Measurements from ENCODE around the gene FAM170A. TPM values are rescaled to one million over a fixed set of nuclear protein-coding genes. Genes with fewer than 3 reads are reported as not detected.

Gene FAM170A
- total RNA-seq, 1 experiment from 2014 or later, result 0.39 TPM

DNA sequence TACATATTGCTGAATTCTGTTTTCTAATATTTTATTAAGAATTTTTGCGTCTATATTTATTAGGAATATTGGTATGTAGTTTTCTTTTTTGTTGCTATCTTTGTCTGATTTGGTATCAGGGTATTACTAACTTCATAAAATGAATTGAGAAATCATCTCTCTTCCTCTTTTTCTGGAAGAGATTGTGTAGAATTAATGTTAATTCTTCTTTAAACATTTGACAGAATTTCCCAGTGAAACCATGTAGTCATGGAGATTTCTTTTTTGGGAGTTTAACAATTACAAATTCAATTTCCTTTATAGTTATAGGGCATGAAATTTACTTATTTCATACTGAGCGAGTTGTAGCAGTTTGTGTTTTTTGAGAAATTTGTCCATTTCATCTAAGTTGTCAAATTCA is 3.3 kb upstream of the FAM170A start:
- H2AFZ ChIP-seq (ENCODE audit: low read depth, low read length, poor library complexity, severe bottlenecking), result no peak overlapping the region
- no peak for TF ChIP-seq EGR1 (IDR thresholded peaks at IDR 0.05; ENCODE audit: low read depth)
- DNase-seq (ENCODE audit: low read depth, low spot score) (no peak), ATAC-seq (no peak)
- H3K79me2 ChIP-seq (ENCODE audit: insufficient read depth, low read length), result no peaks in the 10 kb centered on the region
- no peaks in the 10 kb centered on the region for H3K9me2 ChIP-seq (ENCODE audit: insufficient read depth)
- intact Hi-C loops (cut with micrococcal nuclease), result no loop called here
- RAD21 ChIA-PET (ENCODE audit: low non-redundant PET in 1 of 2, low total read pairs in 2 of 2, uncharacterized antibody in 2 of 2, unreplicated experiment in 2 of 2), result no interaction called here
- H3K4me3 ChIP-seq (replicated peaks in 1 of 2; ENCODE audit: low read depth in 1 of 2, low read length in 2 of 2), result no peak overlapping the region
- H3K4me1 ChIP-seq (ENCODE audit: control insufficient read depth in 1 of 2, insufficient read depth in 2 of 2, low read length in 2 of 2), result no peaks in the 10 kb centered on the region
- no peaks in the 10 kb centered on the region for H4K20me1 ChIP-seq (ENCODE audit: insufficient read depth)
- no peaks in the 10 kb centered on the region for H3K27me3 ChIP-seq (ENCODE audit: insufficient read depth, low read length)
- no peak overlapping the region for H3K9ac ChIP-seq (ENCODE audit: low read length)
- H3K4me2 ChIP-seq (ENCODE audit: low read length), result no peak overlapping the region
- no peak overlapping the region for H3K27ac ChIP-seq (ENCODE audit: low read depth, low read length)
- no TSS peak for BruUV-seq (replicated peaks)
- POLR2A ChIA-PET, result no interaction called here
- no peaks in the 10 kb centered on the region for H3K9me3 ChIP-seq (ENCODE audit: control insufficient read depth in 1 of 2, insufficient read depth in 1 of 2, low read depth in 1 of 2, low read length in 2 of 2)
- CTCF ChIA-PET, result no interaction called here
- H3K36me3 ChIP-seq (ENCODE audit: control insufficient read depth in 1 of 2, insufficient read depth in 2 of 2, low read length in 2 of 2), result no peaks in the 10 kb centered on the region

DNA sequence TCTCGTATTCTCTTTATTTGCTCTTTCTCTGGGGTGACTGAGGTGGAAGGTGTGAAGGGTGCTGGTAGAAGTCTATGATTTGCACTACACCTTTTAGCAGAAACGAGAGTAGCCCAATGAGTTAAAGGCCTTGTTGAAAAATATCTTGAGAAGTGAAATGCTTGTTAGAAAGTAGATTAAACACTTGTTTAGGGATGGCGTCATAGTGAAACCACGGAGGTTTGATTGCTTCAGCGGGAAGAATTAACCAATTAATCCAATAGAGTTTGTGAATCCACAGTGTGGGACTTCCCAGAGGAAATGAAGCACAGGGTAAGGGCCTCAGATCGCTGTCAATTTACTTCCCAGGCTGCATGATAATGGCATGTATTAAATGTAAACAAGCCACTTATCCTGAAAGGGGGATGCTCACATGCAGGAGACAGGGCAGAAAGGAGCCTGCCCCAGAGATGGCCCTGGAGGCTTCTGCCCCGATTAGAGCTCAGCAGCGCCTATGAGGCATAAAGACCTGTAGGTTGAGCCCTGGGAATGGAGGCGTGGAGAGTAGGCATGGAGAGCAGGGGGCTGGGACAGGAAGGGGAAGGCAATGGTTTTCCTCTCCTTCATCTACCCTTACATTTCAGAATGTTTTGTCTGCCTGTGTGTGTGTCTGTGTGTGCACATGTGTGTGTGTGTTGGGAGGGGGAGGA is 1.5 kb downstream of the FAM170A start:
- Histone ChIP-seq H2AFZ (ENCODE audit: low read depth, low read length, poor library complexity, severe bottlenecking) (no peak overlapping the region), H4K20me1 (ENCODE audit: insufficient read depth) (no peaks in the 10 kb centered on the region), H3K9me2 (ENCODE audit: insufficient read depth) (no peaks in the 10 kb centered on the region), H3K4me1 (ENCODE audit: control insufficient read depth in 1 of 2, insufficient read depth in 2 of 2, low read length in 2 of 2) (no peaks in the 10 kb centered on the region), H3K27ac (ENCODE audit: low read depth, low read length) (no peak overlapping the region), H3K36me3 (ENCODE audit: control insufficient read depth in 1 of 2, insufficient read depth in 2 of 2, low read length in 2 of 2) (no peaks in the 10 kb centered on the region), H3K4me2 (ENCODE audit: low read length) (no peak overlapping the region), H3K9ac (ENCODE audit: low read length) (no peak overlapping the region), H3K27me3 (ENCODE audit: insufficient read depth, low read length) (no peaks in the 10 kb centered on the region), H3K9me3 (ENCODE audit: control insufficient read depth in 1 of 2, insufficient read depth in 1 of 2, low read depth in 1 of 2, low read length in 2 of 2) (no peaks in the 10 kb centered on the region), H3K79me2 (ENCODE audit: insufficient read depth, low read length) (no peaks in the 10 kb centered on the region), H3K4me3 (replicated peaks in 1 of 2; ENCODE audit: low read depth in 1 of 2, low read length in 2 of 2) (no peak overlapping the region)
- CTCF ChIA-PET, result no interaction called here
- TF ChIP-seq YY1 (IDR thresholded peaks at IDR 0.05; ENCODE audit: extremely low read depth, insufficient replicate concordance, low read depth, low read length) (no peak), SIN3A (IDR thresholded peaks at IDR 0.05; ENCODE audit: low read depth) (no peak), EZH2phosphoT487 (IDR thresholded peaks at IDR 0.05; ENCODE audit: borderline replicate concordance) (no peak), JUND (IDR thresholded peaks at IDR 0.05) (no peak), SRF (IDR thresholded peaks at IDR 0.05; ENCODE audit: low read depth) (no peak), ELF1 (IDR thresholded peaks at IDR 0.05; ENCODE audit: borderline replicate concordance, low read depth) (no peak), EGR1 (IDR thresholded peaks at IDR 0.05; ENCODE audit: low read depth) (no peak), CEBPB (IDR thresholded peaks at IDR 0.05; ENCODE audit: low read depth) (no peak), POLR2A (IDR thresholded peaks at IDR 0.05; ENCODE audit: borderline replicate concordance, extremely low read depth, insufficient read depth, insufficient read length) (no peak), POLR2AphosphoS5 (IDR thresholded peaks at IDR 0.05; ENCODE audit: low read depth, low read length) (no peak), EZH2 (IDR thresholded peaks at IDR 0.05) (no peak), CBX3 (IDR thresholded peaks at IDR 0.05; ENCODE audit: low read depth) (no peak), RAD21 (IDR thresholded peaks at IDR 0.05; ENCODE audit: low read depth) (no peak), TCF7L2 (IDR thresholded peaks at IDR 0.05; ENCODE audit: borderline replicate concordance, extremely low read depth, insufficient read depth, insufficient read length) (no peak), FOSL1 (IDR thresholded peaks at IDR 0.05; ENCODE audit: low read depth) (no peak)
- TF ChIP-seq, protein P1, sequence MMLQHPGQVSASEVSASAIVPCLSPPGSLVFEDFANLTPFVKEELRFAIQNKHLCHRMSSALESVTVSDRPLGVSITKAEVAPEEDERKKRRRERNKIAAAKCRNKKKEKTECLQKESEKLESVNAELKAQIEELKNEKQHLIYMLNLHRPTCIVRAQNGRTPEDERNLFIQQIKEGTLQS (IDR thresholded peaks at IDR 0.05), result no peak
- TF ChIP-seq, protein P2, sequence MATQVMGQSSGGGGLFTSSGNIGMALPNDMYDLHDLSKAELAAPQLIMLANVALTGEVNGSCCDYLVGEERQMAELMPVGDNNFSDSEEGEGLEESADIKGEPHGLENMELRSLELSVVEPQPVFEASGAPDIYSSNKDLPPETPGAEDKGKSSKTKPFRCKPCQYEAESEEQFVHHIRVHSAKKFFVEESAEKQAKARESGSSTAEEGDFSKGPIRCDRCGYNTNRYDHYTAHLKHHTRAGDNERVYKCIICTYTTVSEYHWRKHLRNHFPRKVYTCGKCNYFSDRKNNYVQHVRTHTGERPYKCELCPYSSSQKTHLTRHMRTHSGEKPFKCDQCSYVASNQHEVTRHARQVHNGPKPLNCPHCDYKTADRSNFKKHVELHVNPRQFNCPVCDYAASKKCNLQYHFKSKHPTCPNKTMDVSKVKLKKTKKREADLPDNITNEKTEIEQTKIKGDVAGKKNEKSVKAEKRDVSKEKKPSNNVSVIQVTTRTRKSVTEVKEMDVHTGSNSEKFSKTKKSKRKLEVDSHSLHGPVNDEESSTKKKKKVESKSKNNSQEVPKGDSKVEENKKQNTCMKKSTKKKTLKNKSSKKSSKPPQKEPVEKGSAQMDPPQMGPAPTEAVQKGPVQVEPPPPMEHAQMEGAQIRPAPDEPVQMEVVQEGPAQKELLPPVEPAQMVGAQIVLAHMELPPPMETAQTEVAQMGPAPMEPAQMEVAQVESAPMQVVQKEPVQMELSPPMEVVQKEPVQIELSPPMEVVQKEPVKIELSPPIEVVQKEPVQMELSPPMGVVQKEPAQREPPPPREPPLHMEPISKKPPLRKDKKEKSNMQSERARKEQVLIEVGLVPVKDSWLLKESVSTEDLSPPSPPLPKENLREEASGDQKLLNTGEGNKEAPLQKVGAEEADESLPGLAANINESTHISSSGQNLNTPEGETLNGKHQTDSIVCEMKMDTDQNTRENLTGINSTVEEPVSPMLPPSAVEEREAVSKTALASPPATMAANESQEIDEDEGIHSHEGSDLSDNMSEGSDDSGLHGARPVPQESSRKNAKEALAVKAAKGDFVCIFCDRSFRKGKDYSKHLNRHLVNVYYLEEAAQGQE (IDR thresholded peaks at IDR 0.05; ENCODE audit: low read depth), result no peak
- TF ChIP-seq, protein P3, sequence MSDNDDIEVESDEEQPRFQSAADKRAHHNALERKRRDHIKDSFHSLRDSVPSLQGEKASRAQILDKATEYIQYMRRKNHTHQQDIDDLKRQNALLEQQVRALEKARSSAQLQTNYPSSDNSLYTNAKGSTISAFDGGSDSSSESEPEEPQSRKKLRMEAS (IDR thresholded peaks at IDR 0.05), result no peak
- no peak for DNase-seq (ENCODE audit: low read depth, low spot score)
- intact Hi-C loops (cut with micrococcal nuclease), result no loop called here
- no peak for ATAC-seq
- RAD21 ChIA-PET (ENCODE audit: low non-redundant PET in 1 of 2, low total read pairs in 2 of 2, uncharacterized antibody in 2 of 2, unreplicated experiment in 2 of 2), result no interaction called here
- POLR2A ChIA-PET, result no interaction called here
- BruUV-seq (replicated peaks), result no TSS peak
